HG03159 (cell line): ENCODE results near the gene NUFIP2.
"Not testable (repeated sequence)": the region's sequence is repeated elsewhere in the genome, so short reads cannot be mapped to it uniquely, and the experiment has no call there.

ENCODE experiments used
- ATAC-seq: cut with Tn5 transposase; IDR thresholded peaks from one replicate; pipeline ENCODE4 v1.9.1; 2021; ENCODE audit warnings: mild to moderate bottlenecking, moderate library complexity; ENCODE audit not compliant: unreplicated experiment

NUFIP2 gene

DNA sequence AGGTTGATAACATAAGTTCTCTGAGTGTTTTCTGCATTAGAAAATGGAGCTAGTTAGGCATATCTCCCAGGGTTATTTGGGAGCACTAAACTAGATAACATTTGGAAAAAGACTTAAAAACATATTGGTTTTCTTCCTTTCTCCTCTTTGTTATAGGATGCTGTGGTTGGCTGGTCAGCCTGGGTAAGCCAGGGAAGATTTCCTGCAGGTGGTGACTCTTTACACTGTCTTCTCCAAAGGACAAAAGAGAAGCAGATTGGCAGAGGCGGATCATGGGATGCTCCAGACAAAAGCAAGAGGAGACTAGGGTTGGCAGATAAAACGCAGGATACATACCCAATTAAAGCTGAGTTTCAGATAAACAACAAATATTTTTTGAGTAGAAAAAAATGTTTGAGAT lies 53.5 kb downstream of the NUFIP2 start:
- ATAC-seq: no peak

DNA sequence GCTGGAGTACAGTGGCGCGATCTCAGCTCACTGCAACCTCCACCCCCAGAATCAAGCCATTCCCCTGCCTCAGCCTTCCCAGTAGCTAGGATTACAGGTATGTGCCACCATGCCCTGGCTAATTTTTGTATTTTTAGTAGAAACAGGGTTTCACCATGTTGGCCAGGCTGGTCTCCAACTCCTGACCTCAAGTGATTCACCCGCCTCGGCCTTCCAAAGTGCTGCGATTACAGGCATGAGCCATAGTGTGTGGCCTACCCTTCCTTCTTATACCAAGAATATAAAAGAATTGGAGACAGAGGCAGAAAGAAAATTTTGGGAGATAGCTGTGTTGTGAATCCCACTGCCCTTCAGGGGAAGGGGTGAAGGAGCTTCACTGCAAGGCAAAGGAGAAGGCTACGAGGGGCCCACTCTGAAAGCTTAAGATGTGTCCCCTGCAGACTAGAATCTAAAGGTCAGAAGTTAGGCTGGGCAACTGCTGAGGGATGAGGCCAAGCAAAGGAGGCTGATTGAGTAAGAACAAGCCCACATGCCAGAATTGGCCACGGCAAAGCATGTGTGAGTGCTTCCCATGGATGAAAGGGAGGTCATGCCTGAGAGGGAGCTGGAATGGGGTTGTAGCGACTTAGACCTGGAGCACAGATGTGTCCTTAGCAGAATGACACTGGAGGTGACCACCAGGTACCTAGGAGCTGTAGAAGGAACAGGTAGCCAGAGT lies 55.7 kb downstream of the NUFIP2 start:
- no peak for ATAC-seq

DNA sequence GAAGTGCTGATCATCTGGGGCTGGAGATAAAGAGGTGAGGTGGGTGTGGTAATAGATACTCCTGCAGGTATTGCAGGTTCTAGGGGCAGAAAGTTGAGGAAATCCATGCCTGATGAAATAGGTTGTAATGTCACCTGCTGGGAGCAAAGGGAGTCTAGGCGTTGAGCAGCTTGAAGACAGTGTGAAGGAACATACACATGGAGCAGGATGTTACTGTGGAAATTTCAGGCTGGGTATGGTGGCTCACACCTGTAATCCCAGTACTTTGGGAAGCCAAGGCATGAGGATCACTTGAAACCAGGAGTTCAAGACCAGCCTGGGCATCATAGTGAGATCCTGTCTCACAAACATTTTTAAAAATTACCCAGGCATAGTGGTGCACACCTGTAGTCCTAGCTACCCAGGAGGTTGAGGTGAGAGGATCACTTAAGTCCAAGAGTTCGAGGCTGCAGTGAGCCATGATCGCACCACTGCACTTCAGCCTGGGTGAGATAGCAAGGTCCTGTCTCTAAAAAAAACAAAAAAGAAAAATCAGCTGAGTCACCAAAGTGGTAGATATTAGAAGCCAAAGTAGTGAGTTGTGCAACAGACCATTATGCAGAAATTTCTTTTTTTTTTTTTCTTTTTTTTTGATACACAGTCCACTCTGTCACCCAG lies 56.3 kb downstream of the NUFIP2 start:
- ATAC-seq: no peak

DNA sequence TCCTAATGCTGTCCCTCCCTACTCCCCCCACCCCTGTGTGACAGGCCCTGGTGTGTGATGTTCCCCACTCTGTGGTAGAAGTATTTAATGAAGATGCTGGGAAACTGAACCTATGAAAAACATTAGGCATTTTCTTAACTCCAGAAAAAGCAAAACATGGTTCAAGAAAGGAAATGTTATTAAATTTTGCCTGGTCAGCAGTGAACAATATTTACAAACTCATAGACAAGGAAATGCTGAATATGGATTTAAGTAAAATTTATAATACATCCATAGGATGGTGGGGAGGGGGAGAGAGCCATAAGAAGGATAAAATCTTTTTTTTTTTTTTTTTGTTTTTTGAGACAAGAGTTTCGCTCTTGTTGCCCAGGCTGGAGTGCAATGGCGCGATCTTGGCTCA lies 58.0 kb downstream of the NUFIP2 start:
- no peak for ATAC-seq

DNA sequence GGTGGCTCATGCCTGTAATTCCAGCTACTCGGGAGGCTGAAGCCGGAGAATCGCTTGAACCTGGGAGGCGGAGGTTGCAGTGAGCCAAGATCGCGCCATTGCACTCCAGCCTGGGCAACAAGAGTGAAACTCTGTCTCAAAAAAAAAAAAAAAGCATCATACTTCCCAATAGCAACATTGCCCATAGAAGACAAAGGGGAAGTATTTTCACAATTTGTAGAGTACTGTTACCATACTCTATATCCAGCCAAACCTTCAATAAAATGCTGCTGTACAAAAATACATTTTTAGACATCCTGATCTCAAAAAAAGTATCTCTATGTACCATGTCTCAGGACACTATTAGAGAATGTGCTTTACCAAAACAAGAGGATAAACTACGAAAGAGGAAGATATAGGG lies 59.0 kb downstream of the NUFIP2 start:
- not testable (repeated sequence) for ATAC-seq

DNA sequence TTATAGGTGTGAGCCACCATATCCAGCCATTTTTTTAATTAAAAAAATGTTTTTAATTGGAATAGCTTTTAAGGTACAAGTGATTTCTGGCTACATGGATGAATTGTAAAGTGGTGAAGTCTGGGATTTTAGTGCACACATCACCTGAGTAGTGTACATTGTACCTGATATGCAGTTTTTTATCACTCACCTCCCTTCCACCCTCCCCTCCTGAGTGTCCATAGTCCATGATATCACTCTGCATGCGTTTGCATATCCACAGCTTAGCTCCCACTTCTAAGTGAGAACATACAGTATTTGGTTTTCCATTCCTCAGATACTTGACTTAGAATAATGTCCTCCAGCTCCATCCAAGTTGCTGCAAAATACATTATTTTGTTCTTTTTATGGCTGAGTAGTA lies 60.6 kb downstream of the NUFIP2 start:
- ATAC-seq: no peak

DNA sequence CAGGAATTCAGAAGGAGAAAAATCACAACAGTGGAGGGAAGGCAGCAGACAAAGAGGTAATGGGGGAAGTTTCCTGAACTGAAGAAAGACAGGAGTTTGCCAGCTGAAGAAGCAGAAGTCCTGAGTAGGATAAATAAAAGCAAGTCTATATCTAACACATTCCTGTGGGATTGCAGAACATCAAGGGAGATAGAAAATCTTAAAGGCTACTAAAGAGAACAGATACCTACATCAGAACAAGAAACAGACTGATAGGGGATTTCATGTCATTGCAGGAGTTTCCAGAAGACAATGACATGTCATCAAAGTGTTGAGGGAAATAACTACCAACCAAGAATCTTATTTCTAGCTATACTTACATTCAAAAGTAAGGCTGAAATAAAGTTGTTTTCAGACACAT lies 68.6 kb downstream of the NUFIP2 start:
- no peak for ATAC-seq

DNA sequence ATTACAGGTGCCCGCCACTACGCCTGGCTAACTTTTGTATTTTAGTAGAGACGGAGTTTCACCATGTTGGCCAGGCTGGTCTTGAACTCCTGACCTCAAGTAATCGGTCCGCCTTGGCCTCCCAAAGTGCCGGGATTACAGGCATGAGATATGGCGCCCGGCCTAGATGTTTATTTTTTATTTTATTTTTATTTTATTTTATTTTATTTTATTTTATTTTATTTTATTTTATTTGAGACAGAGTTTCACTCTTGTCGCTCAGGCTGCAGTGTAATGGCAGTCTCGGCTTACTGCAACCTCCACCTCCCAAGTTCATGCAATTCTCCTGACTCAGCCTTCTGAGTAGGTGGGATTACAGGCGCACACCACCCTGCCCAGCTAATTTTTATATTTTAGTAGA lies 72.6 kb downstream of the NUFIP2 start:
- not testable (repeated sequence) for ATAC-seq

DNA sequence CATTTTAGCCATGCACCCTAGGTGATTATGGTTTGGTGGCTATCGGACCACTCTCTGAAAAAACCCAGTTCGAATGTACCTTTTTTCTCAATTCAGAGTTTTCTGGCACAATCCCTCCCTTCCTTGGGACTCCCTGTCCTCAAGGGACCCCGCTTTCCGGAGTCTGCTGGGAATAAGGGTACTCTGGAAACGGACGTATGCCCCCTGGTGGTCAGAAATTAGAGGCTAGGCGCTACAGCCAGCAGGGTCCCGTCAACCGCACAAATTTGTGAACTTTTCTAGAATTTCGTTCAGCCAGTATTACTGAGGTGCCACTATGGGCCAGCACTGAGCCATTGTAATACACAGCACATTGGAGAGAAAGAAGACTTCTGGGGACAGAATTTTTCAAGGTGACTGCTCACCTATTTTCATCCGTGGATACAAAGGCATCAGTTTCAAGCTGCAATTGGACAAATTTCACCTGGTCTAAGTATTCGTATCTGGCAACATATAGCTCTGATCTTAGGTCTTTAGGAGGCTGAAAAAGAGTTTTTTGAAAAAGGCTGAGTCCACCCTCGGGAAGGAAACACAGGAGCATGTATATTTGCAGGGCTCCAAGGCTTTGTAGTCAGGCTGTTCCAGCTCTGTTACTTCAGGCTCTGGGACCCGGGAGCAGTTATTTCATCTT lies 74.4 kb downstream of the NUFIP2 start:
- ATAC-seq: no peak

DNA sequence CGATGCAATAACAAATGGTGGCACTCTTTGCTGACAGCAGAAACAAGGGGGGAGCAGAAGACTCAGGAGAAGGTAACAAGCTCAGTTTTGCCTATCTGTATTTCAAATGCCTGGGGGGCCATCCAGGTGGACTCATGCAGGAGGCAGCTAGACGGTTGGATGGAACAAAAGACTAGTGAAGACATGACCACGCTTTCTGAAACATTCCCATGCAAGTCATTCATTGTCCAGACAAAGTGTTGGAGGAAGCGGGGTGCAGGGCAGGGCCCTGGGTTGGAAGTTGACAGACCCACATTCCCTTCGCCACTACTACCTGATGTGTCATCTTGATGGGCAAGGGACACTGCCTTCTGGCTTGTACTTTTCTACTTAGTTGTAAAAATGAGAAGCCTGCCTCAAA lies 77.1 kb downstream of the NUFIP2 start:
- ATAC-seq: no peak

DNA sequence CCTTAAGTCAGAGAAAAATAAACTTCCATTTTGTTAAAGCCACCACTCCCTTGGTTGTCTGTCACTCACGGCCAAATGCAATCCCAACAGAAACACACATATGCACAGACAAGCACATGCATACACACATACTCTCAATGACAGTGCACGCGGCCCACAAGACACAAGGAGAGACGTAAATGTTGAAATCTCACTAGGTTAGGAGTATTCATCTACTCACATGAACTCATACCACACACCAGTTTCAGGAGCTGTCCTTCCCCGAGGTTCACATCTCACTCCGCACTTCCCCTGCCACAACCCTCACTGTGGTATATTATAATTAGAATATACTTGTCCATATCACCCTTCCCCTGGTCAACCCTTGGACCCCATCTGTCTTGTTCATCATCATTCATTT lies 77.8 kb downstream of the NUFIP2 start:
- ATAC-seq: no peak

DNA sequence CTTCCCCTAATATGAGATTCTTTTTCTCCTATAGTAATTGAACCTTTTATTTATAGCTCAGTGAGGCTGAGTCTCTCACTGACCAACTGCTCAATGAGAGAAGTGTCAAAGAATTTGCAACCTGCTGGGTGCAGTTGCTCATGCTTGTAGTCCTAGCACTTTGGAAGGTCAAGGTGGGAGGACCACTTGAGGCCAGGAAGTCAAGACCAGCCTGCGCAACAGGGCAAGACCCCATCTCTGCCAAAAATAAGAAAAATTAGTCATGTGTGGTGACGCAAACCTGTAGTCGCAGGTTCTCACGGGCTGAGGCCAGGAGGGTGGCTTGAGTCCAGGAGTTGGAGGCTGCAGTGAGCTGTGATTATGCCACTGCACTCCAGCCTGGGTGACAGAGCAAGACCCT lies 78.2 kb downstream of the NUFIP2 start:
- no peak for ATAC-seq

DNA sequence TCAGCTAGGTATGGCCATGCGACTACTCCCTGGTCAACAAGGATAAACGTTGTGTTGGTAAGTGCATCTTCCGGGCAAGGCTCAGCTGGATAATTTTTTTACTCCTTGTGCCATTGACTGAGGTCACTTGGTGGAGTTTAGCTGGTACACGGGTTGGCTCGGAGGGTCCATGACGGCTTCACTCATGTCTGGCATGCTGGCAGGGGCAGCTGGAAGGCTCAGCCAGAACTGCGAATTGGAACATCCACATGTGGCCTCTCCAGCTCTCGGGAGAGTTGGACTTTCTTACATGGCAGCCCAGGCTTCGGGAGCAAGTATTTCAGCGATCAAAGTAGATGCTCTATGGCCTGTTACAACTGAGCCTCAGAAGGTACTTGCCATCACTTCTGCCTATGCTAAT lies 78.8 kb downstream of the NUFIP2 start:
- ATAC-seq: no peak

DNA sequence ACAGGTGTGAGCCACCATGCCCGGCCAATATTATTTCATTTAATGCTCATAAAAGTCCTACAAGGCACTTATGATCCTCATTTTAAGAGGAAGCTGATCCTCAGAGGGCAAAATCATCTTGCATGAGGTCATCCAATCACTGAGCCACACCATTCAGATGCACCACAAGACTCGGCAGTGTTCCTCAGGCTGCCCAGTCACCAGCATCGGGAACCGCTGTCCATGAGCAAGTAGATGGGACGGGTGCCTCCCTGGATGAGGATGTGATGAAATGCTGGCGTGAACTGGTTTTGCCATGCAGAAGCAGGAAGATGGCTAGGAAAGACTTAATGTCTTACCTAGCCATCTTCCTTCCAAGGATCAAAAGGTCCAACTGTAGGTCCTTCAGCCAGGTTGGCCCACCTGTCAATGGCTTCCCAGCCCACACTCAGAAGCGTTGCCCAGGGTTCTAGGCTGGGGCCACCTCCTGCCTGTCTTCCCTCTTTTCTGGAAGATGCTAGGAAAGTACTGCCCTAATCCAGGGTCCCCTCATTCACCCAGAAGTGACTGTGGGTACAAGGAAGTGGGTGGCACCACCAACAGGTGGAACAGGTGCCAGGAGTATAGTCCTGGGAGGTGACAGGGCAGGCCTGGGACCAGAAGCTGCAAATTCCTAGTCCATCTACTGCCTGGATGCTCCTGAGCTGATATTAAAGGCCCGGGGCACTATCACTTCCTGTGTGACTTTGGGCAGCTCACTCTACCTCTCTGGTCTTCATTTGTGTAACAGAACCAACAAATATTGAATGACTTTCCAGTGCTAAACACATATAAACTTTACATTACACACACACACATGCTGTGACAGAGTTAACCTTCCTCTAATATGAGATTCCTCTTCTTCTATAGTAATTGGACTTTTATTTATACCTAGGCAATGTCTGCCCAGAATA lies 79.5 kb downstream of the NUFIP2 start:
- no peak for ATAC-seq

DNA sequence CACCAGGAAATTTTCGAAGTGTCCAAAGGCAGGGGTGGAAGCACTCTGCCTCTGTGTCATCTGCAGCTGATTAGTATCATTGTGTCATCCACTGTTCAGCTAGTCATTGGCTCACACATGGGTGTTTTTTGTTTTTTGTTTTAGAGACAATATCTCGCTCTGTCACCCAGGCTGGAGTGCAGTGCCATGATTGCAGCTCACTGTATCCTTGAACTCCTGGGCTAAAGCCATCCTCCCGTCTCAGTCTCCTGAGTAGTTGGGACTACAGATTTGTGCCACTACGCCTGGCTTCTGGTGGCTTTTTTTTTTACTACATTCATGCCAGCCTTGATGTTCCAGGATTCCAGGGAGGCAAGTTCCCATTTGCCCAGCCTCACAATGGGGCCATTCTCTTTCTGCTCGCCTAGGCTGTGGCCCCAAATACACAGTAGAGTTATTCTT lies 81.2 kb downstream of the NUFIP2 start:
- no peak for ATAC-seq

DNA sequence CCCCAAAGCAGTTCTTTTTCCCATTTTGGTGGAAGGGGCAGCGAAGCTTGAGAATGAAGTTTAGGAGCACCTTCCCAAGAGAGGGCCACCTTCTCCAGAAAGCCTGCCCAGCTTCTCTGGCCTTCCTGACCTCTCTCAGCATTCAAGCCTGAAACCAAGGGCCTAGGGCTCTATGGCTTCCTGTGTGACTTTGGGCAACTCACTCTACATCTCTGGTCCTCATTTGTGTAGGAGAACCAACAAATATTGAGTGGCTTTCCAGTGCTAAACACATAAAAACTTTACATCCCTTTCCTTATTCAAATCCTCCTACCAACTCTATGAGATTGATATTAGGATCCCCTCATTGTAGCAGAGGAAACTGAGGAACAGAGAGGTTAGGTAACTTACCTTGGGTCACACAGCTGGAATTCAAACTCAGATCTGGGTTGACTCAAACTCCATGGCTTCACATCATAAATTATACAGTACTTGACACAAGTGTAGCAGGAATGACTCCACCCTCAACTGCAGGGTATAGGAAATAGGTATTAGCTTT lies 81.8 kb downstream of the NUFIP2 start:
- ATAC-seq: no peak

DNA sequence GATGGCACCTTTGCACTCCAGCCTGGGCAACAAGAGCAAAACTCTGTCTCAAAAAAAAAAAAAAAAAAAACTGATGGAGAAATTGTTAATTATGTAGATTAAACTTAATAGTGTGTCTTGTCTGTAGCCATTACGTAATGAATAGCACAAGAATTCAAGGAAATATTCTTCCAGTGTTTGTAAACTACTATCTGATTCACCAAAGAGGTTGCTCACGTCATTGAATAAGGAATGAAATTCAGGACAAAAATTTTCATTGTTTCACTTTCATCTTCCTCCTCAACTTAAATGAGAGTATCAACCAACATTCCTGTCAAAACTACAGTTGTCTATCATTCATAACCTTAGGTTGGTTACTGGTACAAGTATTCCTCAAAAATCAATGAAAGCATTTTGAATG lies 83.1 kb downstream of the NUFIP2 start:
- no peak for ATAC-seq

DNA sequence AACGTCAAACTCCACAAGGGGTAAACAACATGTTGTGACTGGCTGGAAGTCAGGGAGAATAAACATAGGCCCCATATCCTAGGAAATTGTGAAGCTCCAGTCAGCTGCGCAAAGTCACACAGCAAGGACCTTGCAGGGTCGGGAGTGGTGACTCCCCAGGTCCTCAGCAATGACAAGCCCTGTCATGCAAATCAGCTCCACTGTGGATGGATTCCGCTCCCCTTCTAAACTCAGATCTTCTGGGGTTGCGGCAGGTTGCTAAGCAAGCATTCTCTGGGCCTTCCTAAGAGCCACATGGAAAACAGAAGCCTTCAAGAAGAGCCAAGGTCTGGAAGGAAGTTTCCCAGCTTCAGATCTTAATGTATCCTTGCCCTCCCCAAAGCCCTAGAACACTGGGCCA lies 84.9 kb downstream of the NUFIP2 start:
- no peak for ATAC-seq

DNA sequence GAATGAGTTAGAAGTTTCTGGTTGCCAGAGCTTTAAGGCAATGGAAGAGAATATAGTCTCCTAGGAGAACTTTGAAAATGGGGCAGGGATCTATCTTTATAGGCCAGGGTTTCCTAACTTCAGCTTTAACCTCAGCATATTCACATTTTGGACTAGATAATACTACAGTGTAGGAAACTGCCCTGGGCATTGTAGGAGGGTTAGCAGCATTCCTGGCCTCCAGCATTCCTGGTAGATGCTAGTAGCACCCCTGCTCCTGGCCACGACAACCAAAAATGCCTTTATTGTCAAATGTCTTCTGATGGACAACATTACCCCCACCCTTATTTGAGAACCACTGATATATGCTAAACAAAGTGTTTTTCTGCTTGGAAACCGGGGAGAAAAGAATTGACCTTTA lies 86.0 kb downstream of the NUFIP2 start:
- no peak for ATAC-seq
